Hepatocyte (in vitro differentiated cells): ENCODE measurements around the gene ZNF652. TPM values are rescaled to one million over a fixed set of nuclear protein-coding genes. Genes with fewer than 3 reads are reported as not detected.

Source experiments
- DNase-seq: peaks from one replicate; pipeline ENCODE4 v3.0.0-alpha.2; 2016; ENCODE audit warnings: low spot score
- H2AFZ ChIP-seq: fragments of 200-600 bp; sonication (generic); 2 replicates; pipeline ENCODE4 v1.6.0; 2016; ENCODE audit warnings: antibody characterized with exemption, mild to moderate bottlenecking
- H3K27ac ChIP-seq: fragments of 200-600 bp; sonication (generic); 2 replicates; pipeline ENCODE4 v1.5.1; 2016; ENCODE audit warnings: mild to moderate bottlenecking
- H3K27me3 ChIP-seq: fragments of 200-600 bp; sonication (generic); 2 replicates; pipeline ENCODE4 v1.6.1; 2016
- H3K36me3 ChIP-seq: fragments of 200-600 bp; sonication (generic); replicated peaks from 2 replicates; pipeline ENCODE4 v1.5.1; 2016; ENCODE audit warnings: low read depth; ENCODE audit not compliant: insufficient read depth
- H3K4me1 ChIP-seq: fragments of 200-600 bp; sonication (generic); 2 replicates; pipeline ENCODE4 v1.5.1; 2016; ENCODE audit warnings: mild to moderate bottlenecking, moderate library complexity; ENCODE audit not compliant: insufficient read depth
- H3K4me2 ChIP-seq: fragments of 200-600 bp; sonication (generic); 2 replicates; pipeline ENCODE4 v1.6.0; 2016
- H3K4me3 ChIP-seq: fragments of 200-600 bp; sonication (generic); 2 replicates; pipeline ENCODE4 v1.5.1; 2016; ENCODE audit warnings: mild to moderate bottlenecking
- H3K79me2 ChIP-seq: fragments of 200-600 bp; sonication (generic); 2 replicates; pipeline ENCODE4 v1.6.0; 2017; ENCODE audit warnings: mild to moderate bottlenecking
- H3K9me2 ChIP-seq: fragments of 200-600 bp; sonication (generic); replicated peaks from 2 replicates; pipeline ENCODE4 v1.6.0; 2017; ENCODE audit warnings: mild to moderate bottlenecking; ENCODE audit not compliant: insufficient read depth
- H3K9me3 ChIP-seq: fragments of 200-600 bp; sonication (generic); 2 replicates; pipeline ENCODE4 v1.5.1; 2016; ENCODE audit warnings: low read depth, mild to moderate bottlenecking
- H4K20me1 ChIP-seq: fragments of 200-600 bp; sonication (generic); 2 replicates; pipeline ENCODE4 v1.6.0; 2016; ENCODE audit warnings: mild to moderate bottlenecking; ENCODE audit not compliant: insufficient read depth, poor library complexity, severe bottlenecking
- EZH2 ChIP-seq: fragments of 200-600 bp; sonication (generic); IDR thresholded peaks from 2 replicates; pipeline ENCODE4 v1.6.1; 2016; ENCODE audit warnings: antibody characterized with exemption, mild to moderate bottlenecking, borderline replicate concordance
- EZH2phosphoT487 ChIP-seq: fragments of 200-600 bp; sonication (generic); IDR thresholded peaks from one replicate; pipeline ENCODE4 v1.6.1; 2018; ENCODE audit warnings: antibody characterized with exemption, mild to moderate bottlenecking, low read depth, moderate library complexity; ENCODE audit not compliant: unreplicated experiment, severe bottlenecking
- WGBS: methylation state at CpG from one replicate; pipeline ENCODE4 v1.1.6; 2016; ENCODE audit warnings: low lambda C conversion rate; ENCODE audit errors: missing lambda C conversion rate; 5-methylcytosine and 5-hydroxymethylcytosine counted together
- polyA plus RNA-seq: library from polyadenylated mRNA; unstranded; fragments of >200 nt; fragmentation: Nextera tagmentation; extraction: Ambion mirVana; gene quantifications from 2 replicates; pipeline ENCODE4 v1.2.1, GENCODE V29; 2016
- total RNA-seq: library from RNA; depleted of rRNA; stranded (reverse); fragments of >200 nt; gene quantifications from 2 replicates; pipeline ENCODE4 v1.2.3, GENCODE V29; 2014
- TF ChIP-seq, protein P1 (sequence below): fragments of 200-600 bp; sonication (generic); IDR thresholded peaks from 2 replicates; pipeline ENCODE4 v1.5.1; 2016; ENCODE audit warnings: antibody characterized with exemption, mild to moderate bottlenecking; ENCODE audit not compliant: poor library complexity

ZNF652 gene
- total and polyA plus RNA-seq, 2 experiments from 2014 or later: 23.0 to 55.6 TPM

DNA sequence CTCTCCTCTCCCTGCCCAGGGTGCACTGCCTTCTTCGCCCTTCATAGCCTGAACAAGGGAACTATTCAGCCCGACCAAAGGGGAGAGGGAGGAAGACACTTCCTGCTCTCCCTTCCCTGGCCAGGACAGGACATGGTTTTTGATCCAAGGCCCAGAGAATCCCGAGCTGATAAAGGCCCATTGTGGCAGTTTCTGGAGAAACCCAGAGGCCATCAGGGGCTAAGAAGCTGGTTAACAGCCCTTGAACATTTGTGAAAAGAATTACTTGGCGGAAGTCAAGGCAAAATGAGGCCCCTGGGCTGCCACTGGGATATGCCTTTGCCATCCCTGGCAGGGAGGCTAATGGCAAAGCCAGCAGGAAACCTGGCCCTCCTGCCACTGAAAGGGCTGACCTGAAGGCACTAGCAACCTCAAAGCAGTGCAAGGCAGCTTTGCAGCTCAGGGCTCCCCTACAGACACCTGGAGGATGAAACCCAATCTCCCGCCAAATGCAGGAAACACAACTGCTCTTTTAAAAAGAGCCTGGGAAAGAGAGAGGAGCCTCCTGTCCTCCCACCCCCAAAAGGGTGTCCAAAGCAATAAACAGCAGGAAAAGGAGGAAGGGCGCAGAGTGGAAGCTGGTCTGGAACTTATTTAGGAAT lies 40.0 kb upstream of the ZNF652 start:
- Histone ChIP-seq H3K36me3 (no peaks in the 10 kb centered on the region), H3K27me3 (no peaks in the 10 kb centered on the region), H3K4me2 (no peak overlapping the region), H3K79me2 (no peaks in the 10 kb centered on the region), H2AFZ (no peak overlapping the region), H3K27ac (no peak overlapping the region), H3K4me3 (no peak overlapping the region), H3K9me2 (no peaks in the 10 kb centered on the region), H3K9me3 (no peaks in the 10 kb centered on the region), H4K20me1 (no peaks in the 10 kb centered on the region), H3K4me1 (no peaks in the 10 kb centered on the region)
- DNase-seq: no peak
- TF ChIP-seq EZH2phosphoT487: no peak
- no peak for TF ChIP-seq EZH2
- TF ChIP-seq, protein P1, sequence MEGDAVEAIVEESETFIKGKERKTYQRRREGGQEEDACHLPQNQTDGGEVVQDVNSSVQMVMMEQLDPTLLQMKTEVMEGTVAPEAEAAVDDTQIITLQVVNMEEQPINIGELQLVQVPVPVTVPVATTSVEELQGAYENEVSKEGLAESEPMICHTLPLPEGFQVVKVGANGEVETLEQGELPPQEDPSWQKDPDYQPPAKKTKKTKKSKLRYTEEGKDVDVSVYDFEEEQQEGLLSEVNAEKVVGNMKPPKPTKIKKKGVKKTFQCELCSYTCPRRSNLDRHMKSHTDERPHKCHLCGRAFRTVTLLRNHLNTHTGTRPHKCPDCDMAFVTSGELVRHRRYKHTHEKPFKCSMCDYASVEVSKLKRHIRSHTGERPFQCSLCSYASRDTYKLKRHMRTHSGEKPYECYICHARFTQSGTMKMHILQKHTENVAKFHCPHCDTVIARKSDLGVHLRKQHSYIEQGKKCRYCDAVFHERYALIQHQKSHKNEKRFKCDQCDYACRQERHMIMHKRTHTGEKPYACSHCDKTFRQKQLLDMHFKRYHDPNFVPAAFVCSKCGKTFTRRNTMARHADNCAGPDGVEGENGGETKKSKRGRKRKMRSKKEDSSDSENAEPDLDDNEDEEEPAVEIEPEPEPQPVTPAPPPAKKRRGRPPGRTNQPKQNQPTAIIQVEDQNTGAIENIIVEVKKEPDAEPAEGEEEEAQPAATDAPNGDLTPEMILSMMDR: no peak
- WGBS: 79% methylated on average over 6 of the region's 6 CpGs

- Histone ChIP-seq H3K9me3 (no peaks in the 10 kb centered on the region), H3K4me3 (no peak overlapping the region), H3K36me3 (no peaks in the 10 kb centered on the region), H3K27ac (no peak overlapping the region), H3K4me2 (no peak overlapping the region), H3K27me3 (no peaks in the 10 kb centered on the region), H3K79me2 (no peaks in the 10 kb centered on the region), H4K20me1 (no peaks in the 10 kb centered on the region), H2AFZ (no peak overlapping the region), H3K4me1 (no peaks in the 10 kb centered on the region), H3K9me2 (no peaks in the 10 kb centered on the region)
- WGBS: 83% methylated on average over 3 of the region's 3 CpGs
- no peak for TF ChIP-seq EZH2phosphoT487
- no peak for DNase-seq
Observed at GRCh38 chr17:49399995-49400394, 37.9 kb upstream of the ZNF652 start.

- Histone ChIP-seq H2AFZ (no peak overlapping the region), H3K9me2 (no peaks in the 10 kb centered on the region), H3K79me2 (no peaks in the 10 kb centered on the region), H3K9me3 (no peaks in the 10 kb centered on the region), H3K4me2 (no peak overlapping the region), H3K4me3 (no peak overlapping the region), H3K27me3 (no peaks in the 10 kb centered on the region), H4K20me1 (no peaks in the 10 kb centered on the region), H3K27ac (no peak overlapping the region), H3K36me3 (no peaks in the 10 kb centered on the region), H3K4me1 (no peaks in the 10 kb centered on the region)
- TF ChIP-seq EZH2phosphoT487 (no peak), EZH2 (no peak)
- TF ChIP-seq, protein P1: no peak
- no peak for DNase-seq
- WGBS: 74% methylated on average over 4 of the region's 4 CpGs
Observed at GRCh38 chr17:49397586-49397985, 35.5 kb upstream of the ZNF652 start.

DNA sequence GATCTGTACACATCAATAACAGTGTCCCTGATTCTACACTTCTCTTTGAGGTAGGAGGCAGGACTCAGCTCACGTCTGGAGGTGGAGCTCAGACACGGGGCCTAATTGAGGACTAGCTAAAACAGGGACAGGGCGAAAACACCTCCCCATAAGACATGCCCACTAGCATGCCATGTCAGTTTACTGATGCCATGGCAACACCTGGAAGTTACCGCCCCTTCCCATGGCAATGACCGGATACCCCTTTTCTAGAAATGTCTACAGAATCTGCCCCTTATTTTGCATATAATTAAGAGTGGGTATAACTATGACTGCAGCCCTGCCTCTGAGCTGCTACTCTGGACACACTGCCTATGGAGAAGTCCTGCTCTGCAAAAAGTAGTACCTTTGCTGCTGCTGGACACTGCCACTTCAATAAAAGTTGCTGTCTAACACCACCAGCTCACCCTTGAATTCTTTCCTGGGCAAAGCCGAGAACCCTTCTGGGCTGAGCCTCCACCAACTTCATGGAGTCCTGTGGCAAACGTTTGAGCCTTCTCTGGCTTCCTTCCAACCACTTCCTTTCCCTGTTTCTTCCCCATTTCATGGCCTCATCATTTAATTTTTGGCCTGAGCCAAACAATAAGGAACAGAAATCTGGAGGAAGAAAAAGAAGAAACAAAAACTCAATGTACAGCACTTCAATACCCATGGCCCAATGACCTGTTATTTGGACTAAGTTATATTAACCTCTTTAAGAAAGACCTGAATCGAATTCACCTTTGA lies 31.6 kb upstream of the ZNF652 start:
- Histone ChIP-seq H4K20me1 (no peaks in the 10 kb centered on the region), H3K36me3 (no peaks in the 10 kb centered on the region), H3K27me3 (no peaks in the 10 kb centered on the region), H3K4me3 (no peak overlapping the region), H3K4me1 (no peaks in the 10 kb centered on the region), H3K9me3 (no peaks in the 10 kb centered on the region), H3K9me2 (no peaks in the 10 kb centered on the region), H3K27ac (no peak overlapping the region), H3K79me2 (no peaks in the 10 kb centered on the region), H2AFZ (no peak overlapping the region), H3K4me2 (no peak overlapping the region)
- WGBS: 78% methylated on average over 8 of the region's 8 CpGs
- DNase-seq: no peak
- TF ChIP-seq, protein P1: no peak
- TF ChIP-seq EZH2 (no peak), EZH2phosphoT487 (no peak)
